GM18951 (cell line): Measurements from ENCODE around the gene RIC8A.

Source experiments
- POLR2A ChIP-seq: IDR thresholded peaks from 4 replicates; pipeline ENCODE4 v1.6.1; 2011; ENCODE audit warnings: mild to moderate bottlenecking; ENCODE audit not compliant: insufficient read length, insufficient read depth; ENCODE audit errors: extremely low read depth
- in situ Hi-C: fragments of 300-500 bp; cut with MboI; formaldehyde crosslinking; loops from one replicate; pipeline ENCODE4 v1.12.0; 2022; ENCODE audit warnings: low sequenced_read_pairs, mixed read lengths, inconsistent platforms; ENCODE audit not compliant: unreplicated experiment

The RIC8A gene

GRCh38 chr11:208181-208916 is 841 bp downstream of the RIC8A start:
- in situ Hi-C loops: no loop called here
- TF ChIP-seq POLR2A: peak; percentile 87

- no peak for TF ChIP-seq POLR2A
These were observed 1.4 kb downstream of the RIC8A start for GRCh38 chr11:208917-209260.

GRCh38 chr11:209275-210121 is 2.0 kb downstream of the RIC8A start:
- in situ Hi-C loops: no loop called here
- TF ChIP-seq POLR2A: no peak

More at GRCh38 chr11:208917-209260, 1.4 kb downstream of the RIC8A start:
- in situ Hi-C loops: no loop called here

- no peak for TF ChIP-seq POLR2A
- in situ Hi-C loops: no loop called here
These were observed 2.8 kb downstream of the RIC8A start for GRCh38 chr11:210122-210802.

GRCh38 chr11:210803-211180 is 3.3 kb downstream of the RIC8A start:
- in situ Hi-C loops: no loop called here
- TF ChIP-seq POLR2A: no peak

- in situ Hi-C loops: no loop called here
- TF ChIP-seq POLR2A: no peak
These were observed 3.8 kb downstream of the RIC8A start for GRCh38 chr11:211295-211694.

- TF ChIP-seq POLR2A: no peak
- in situ Hi-C loops: no loop called here
These were observed 4.2 kb downstream of the RIC8A start for GRCh38 chr11:211741-212140.

- no peak for TF ChIP-seq POLR2A
- in situ Hi-C loops: no loop called here
These were observed 4.9 kb downstream of the RIC8A start for GRCh38 chr11:212150-213100.

- TF ChIP-seq POLR2A: no peak
- in situ Hi-C loops: no loop called here
These were observed 5.6 kb downstream of the RIC8A start for GRCh38 chr11:213111-213510.

GRCh38 chr11:214083-214482 is 6.6 kb downstream of the RIC8A start:
- no peak for TF ChIP-seq POLR2A
- in situ Hi-C loops: no loop called here

GRCh38 chr11:215581-216037 is 8.1 kb downstream of the RIC8A start:
- in situ Hi-C loops: no loop called here
- TF ChIP-seq POLR2A: no peak
